H1 (cell line): Measurements from ENCODE around the gene BCAS1. TPM values are rescaled to one million over a fixed set of nuclear protein-coding genes. Genes with fewer than 3 reads are reported as not detected.

Experiments
- CBX8 ChIP-seq: fragments of 300-800, 300-1000 bp; sonication (generic); IDR thresholded peaks from 2 replicates; pipeline ENCODE4 v1.7.1; 2016; ENCODE audit warnings: low read depth, low read length, borderline replicate concordance
- CHD1 ChIP-seq: IDR thresholded peaks from 2 replicates; pipeline ENCODE4 v1.6.1; 2012; ENCODE audit warnings: low read depth, low read length, improper control_type of control experiment
- CHD7 ChIP-seq: fragments of 300-600 bp; sonication (generic); IDR thresholded peaks from 2 replicates; pipeline ENCODE4 v1.7.1; 2012; ENCODE audit warnings: low read length, moderate library complexity, mild to moderate bottlenecking, inconsistent platforms; ENCODE audit not compliant: insufficient replicate concordance
- FOSL1 ChIP-seq: IDR thresholded peaks from 2 replicates; pipeline ENCODE4 v1.6.1; 2011; ENCODE audit warnings: mild to moderate bottlenecking, low read depth, low read length, moderate library complexity; ENCODE audit not compliant: insufficient read depth
- HDAC2 ChIP-seq, 2 experiments: fragments of 300-600 bp in 1 of 2; sonication (generic) in 1 of 2; IDR thresholded peaks; 2 replicates each; pipeline ENCODE4 v1.6.1; 2011 to 2012; ENCODE audit warnings: low read depth in 2 of 2, low read length in 2 of 2, mild to moderate bottlenecking in 2 of 2, moderate library complexity in 2 of 2, borderline replicate concordance in 1 of 2, inconsistent platforms in 1 of 2
- HDAC6 ChIP-seq: IDR thresholded peaks from one replicate; pipeline ENCODE4 v1.7.1; 2012; ENCODE audit warnings: low read depth, mild to moderate bottlenecking, inconsistent platforms, low read length, moderate library complexity
- KDM1A ChIP-seq: fragments of 200-600, 300-600 bp; sonication (generic); IDR thresholded peaks from 2 replicates; pipeline ENCODE4 v1.7.1; 2016; ENCODE audit warnings: mild to moderate bottlenecking, low read length, borderline replicate concordance
- POLR2A ChIP-seq, 2 experiments: IDR thresholded peaks; 1 replicate in 1 of 2; 2 replicates in 1 of 2; pipeline ENCODE4 v1.6.1; 2011; ENCODE audit warnings: low read depth in 2 of 2, low read length in 2 of 2, mild to moderate bottlenecking in 2 of 2; ENCODE audit errors: control extremely low read depth in 1 of 2
- SP4 ChIP-seq: IDR thresholded peaks from 2 replicates; pipeline ENCODE4 v1.6.1; 2012; ENCODE audit warnings: low read length, inconsistent platforms
- ZNF274 ChIP-seq: IDR thresholded peaks from 2 replicates; pipeline ENCODE4 v1.7.0; 2012; ENCODE audit warnings: low read length, borderline replicate concordance; ENCODE audit errors: extremely low read depth
- polyA plus RNA-seq, 7 experiments: library from polyadenylated mRNA; depleted of rRNA in 3 of 7; stranded (reverse) in 5 of 7; unstranded in 2 of 7; fragments of >200 nt in 5 of 7; fragments of 200-250 nt in 2 of 7; gene quantifications; 1 replicate in 5 of 7; 2 replicates in 1 of 7; 4 replicates in 1 of 7; pipeline versions ENCODE4 v1.2.1 to v1.2.3, GENCODE V29; 2011 to 2013; ENCODE audit warnings: missing spikeins in 2 of 7, mixed read lengths in 2 of 7
- total RNA-seq: library from RNA; stranded (reverse); fragmentation: NEBNext Ultra II Directional; extraction: Animal tissue kit (Norgen Biotek cat#: 25700); gene quantifications from 2 replicates; pipeline ENCODE4 v1.2.1, GENCODE V29; 2021

The BCAS1 gene
- total and polyA plus RNA-seq, 2 of the 8 experiments (the other 6 are each of a cell fraction or from before 2014, with no cell fraction given), result 0.06 to 0.19 TPM

- TF ChIP-seq CHD7, result no peak
- no peak for TF ChIP-seq KDM1A
- TF ChIP-seq HDAC2 (IDR thresholded peaks at IDR 0.05; ENCODE audit: borderline replicate concordance in 1 of 2, low read depth in 2 of 2, low read length in 2 of 2), result no peak
- no peak for TF ChIP-seq HDAC6
- TF ChIP-seq FOSL1, result no peak
- TF ChIP-seq CHD1, result no peak
- TF ChIP-seq CBX8, result no peak
- TF ChIP-seq POLR2A (IDR thresholded peaks at IDR 0.05; ENCODE audit: control extremely low read depth in 1 of 2, low read depth in 2 of 2, low read length in 2 of 2), result no peak
- TF ChIP-seq SP4, result no peak
- TF ChIP-seq ZNF274, result no peak
These were observed 41.2 kb downstream of the BCAS1 start (continued) for GRCh38 chr20:54029176-54029575.
